K562 (cell line): ENCODE measurements around the gene TMEM121B. TPM values are rescaled to one million over a fixed set of nuclear protein-coding genes. Genes with fewer than 3 reads are reported as not detected.

Experiments
- CBFA2T2 ChIP-seq: fragments of 450-650 bp; conservative IDR thresholded peaks from 2 replicates; pipeline ENCODE4 v1.6.1; 2017; ENCODE audit warnings: mild to moderate bottlenecking
- CEBPB ChIP-seq: fragments of 450-650 bp; IDR thresholded peaks from 2 replicates; pipeline ENCODE4 v1.6.1; 2016; ENCODE audit warnings: missing genetic modification characterization, missing compliant biosample characterization
- CEBPG ChIP-seq, 3 experiments: fragments of 200-800 bp in 1 of 3; sonication (Bioruptor generic) in 1 of 3; sonication (generic) in 1 of 3; formaldehyde crosslinking in 1 of 3; IDR thresholded peaks in 2 of 3; conservative IDR thresholded peaks in 1 of 3; 2 replicates each; pipeline versions ENCODE4 v1.6.1 to v1.8.0; 2016 to 2022; ENCODE audit warnings: missing compliant biosample characterization in 2 of 3, missing genetic modification characterization in 2 of 3, mild to moderate bottlenecking in 1 of 3, missing genetic modification reagents in 1 of 3
- DPF2 ChIP-seq: fragments of 450-650 bp; IDR thresholded peaks from 2 replicates; pipeline ENCODE4 v1.6.1; 2016
- ELK3 ChIP-seq: fragments of 450-650 bp; formaldehyde crosslinking; IDR thresholded peaks from 2 replicates; pipeline ENCODE4 v1.4.0; 2020; ENCODE audit warnings: mild to moderate bottlenecking
- EP300 ChIP-seq: IDR thresholded peaks from 2 replicates; pipeline ENCODE4 v1.6.1; 2012; ENCODE audit warnings: low read length, improper control_type of control experiment
- ETV1 ChIP-seq: fragments of 450-650 bp; conservative IDR thresholded peaks from 2 replicates; pipeline ENCODE4 v1.6.1; 2016; ENCODE audit warnings: missing genetic modification characterization, control low read depth, low read depth, missing compliant biosample characterization
- GTF2B ChIP-seq: IDR thresholded peaks from 2 replicates; pipeline ENCODE4 v1.6.1; 2011; ENCODE audit not compliant: insufficient read length; ENCODE audit errors: extremely low read depth
- HDGF ChIP-seq: fragments of 450-650 bp; IDR thresholded peaks from 2 replicates; pipeline ENCODE4 v1.6.1; 2016
- HOXB6 ChIP-seq: fragments of 250-450 bp; sonication (Bioruptor Pico); IDR thresholded peaks from 2 replicates; pipeline ENCODE4 v1.5.1; 2022; ENCODE audit warnings: mild to moderate bottlenecking, borderline replicate concordance
- KDM2B ChIP-seq: fragments of 250-450 bp; sonication (Bioruptor Pico); IDR thresholded peaks from 2 replicates; pipeline ENCODE4 v1.8.0; 2021; ENCODE audit warnings: mild to moderate bottlenecking, moderate library complexity
- KLF10 ChIP-seq: fragments of 250-450 bp; sonication (Bioruptor Pico); IDR thresholded peaks from 2 replicates; pipeline ENCODE4 v1.6.1; 2021; ENCODE audit warnings: matching md5 sums
- KLF6 ChIP-seq: fragments of 250-450 bp; sonication (Bioruptor Pico); IDR thresholded peaks from 2 replicates; pipeline ENCODE4 v1.4.0; 2020; ENCODE audit warnings: mild to moderate bottlenecking, moderate library complexity, borderline replicate concordance
- MAFK ChIP-seq: IDR thresholded peaks from 2 replicates; pipeline ENCODE4 v1.6.1; 2011; ENCODE audit warnings: low read length, improper control_type of control experiment
- MLX ChIP-seq, 2 experiments: fragments of 450-650 bp in 1 of 2; sonication (generic) in 1 of 2; formaldehyde crosslinking; conservative IDR thresholded peaks; 2 replicates each; pipeline versions ENCODE4 v1.4.0 to v1.8.1; 2020 to 2022; ENCODE audit warnings: mild to moderate bottlenecking in 1 of 2, missing genetic modification reagents in 1 of 2
- MTF1 ChIP-seq: fragments of 250-450 bp; sonication (Bioruptor Pico); IDR thresholded peaks from 2 replicates; pipeline ENCODE4 v1.9.0; 2021; ENCODE audit warnings: moderate library complexity, mild to moderate bottlenecking, inconsistent platforms, borderline replicate concordance
- OTX1 ChIP-seq: fragments of 450-650 bp; formaldehyde crosslinking; IDR thresholded peaks from 2 replicates; pipeline ENCODE4 v1.4.0; 2022; ENCODE audit warnings: mild to moderate bottlenecking
- TAF7 ChIP-seq: fragments of 450-650 bp; IDR thresholded peaks from 2 replicates; pipeline ENCODE4 v1.6.1; 2016; ENCODE audit warnings: missing genetic modification characterization, missing compliant biosample characterization
- THAP7 ChIP-seq: fragments of 250-450 bp; sonication (Bioruptor Pico); IDR thresholded peaks from 2 replicates; pipeline ENCODE4 v1.5.0; 2021
- ZC3H4 ChIP-seq: sonication (generic); formaldehyde crosslinking; IDR thresholded peaks from 2 replicates; pipeline ENCODE4 v1.9.0; 2021; ENCODE audit warnings: missing genetic modification reagents, borderline replicate concordance
- ZNF134 ChIP-seq: fragments of 250-450 bp; sonication (Bioruptor Pico); conservative IDR thresholded peaks from 2 replicates; pipeline ENCODE4 v1.4.0; 2020
- ZNF197 ChIP-seq: fragments of 200-800 bp; sonication (Bioruptor generic); IDR thresholded peaks from 2 replicates; pipeline ENCODE4 v1.6.1; 2016; ENCODE audit warnings: low read depth, missing genetic modification characterization, missing compliant biosample characterization
- ZNF444 ChIP-seq: fragments of 250-450 bp; sonication (Bioruptor Pico); IDR thresholded peaks from 2 replicates; pipeline ENCODE4 v1.4.0; 2020; ENCODE audit warnings: mild to moderate bottlenecking, moderate library complexity
- ZNF639 ChIP-seq, 2 experiments: fragments of 200-800 bp in 1 of 2; sonication (Bioruptor generic) in 1 of 2; sonication (generic) in 1 of 2; formaldehyde crosslinking in 1 of 2; IDR thresholded peaks in 1 of 2; conservative IDR thresholded peaks in 1 of 2; 2 replicates each; pipeline versions ENCODE4 v1.5.0 to v1.6.1; 2016 to 2020; ENCODE audit warnings: missing compliant biosample characterization in 1 of 2, missing genetic modification characterization in 1 of 2, missing genetic modification reagents in 1 of 2
- polyA plus RNA-seq, 8 experiments: library from polyadenylated mRNA; depleted of rRNA in 4 of 8; stranded (reverse) in 5 of 8; unstranded in 3 of 8; fragments of >200 nt; fragmentation: Nextera tagmentation in 2 of 8; fragmentation: Illumina TruSeq in 1 of 8; extraction: Ambion mirVana in 2 of 8; extraction: Trizol in 1 of 8; gene quantifications; 2 replicates each; pipeline versions ENCODE4 v1.2.1 to v1.2.3, GENCODE V29; 2011 to 2014; ENCODE audit warnings: inconsistent platforms in 1 of 8, missing spikeins in 1 of 8
- total RNA-seq, 7 experiments: library from RNA; depleted of rRNA in 6 of 7; stranded (reverse); fragments of >200 nt in 6 of 7; fragmentation: Illumina TruSeq in 2 of 7; extraction: Trizol in 2 of 7; gene quantifications; 2 replicates each; pipeline versions ENCODE4 v1.2.1 to v1.2.3, GENCODE V29; 2011 to 2021; ENCODE audit warnings: low replicate concordance in 1 of 7

TMEM121B gene
- total and polyA plus RNA-seq, 9 of the 15 experiments (the other 6 are each of a cell fraction or from before 2014, with no cell fraction given): 0.03 to 0.07 (median 0.03) TPM; not detected in 6

- TF ChIP-seq KLF6: peak; percentile 66; the same call in 1 of the 2 replicates
- no peak for TF ChIP-seq OTX1 (CRISPR knock-in tag)
- TF ChIP-seq ZC3H4 (CRISPR knock-in tag): no peak
- no peak for TF ChIP-seq DPF2
- TF ChIP-seq HDGF: no peak
- TF ChIP-seq CEBPG (CRISPR knock-in tag; IDR thresholded peaks at IDR 0.05): no peak
- peak; percentile 45 to 61; a peak in 3 of 4 replicates for TF ChIP-seq CEBPG (tag; conservative IDR thresholded peaks at IDR 0.05 in 1 of 2, IDR thresholded peaks at IDR 0.05 in 1 of 2)
- no peak for TF ChIP-seq ZNF639 (CRISPR knock-in tag; conservative IDR thresholded peaks at IDR 0.05 in 1 of 2, IDR thresholded peaks at IDR 0.05 in 1 of 2)
- no peak for TF ChIP-seq HOXB6
- peak; percentile 22; the same call in 1 of the 2 replicates for TF ChIP-seq EP300
- peak; percentile 87 for TF ChIP-seq CEBPB (tag)
- TF ChIP-seq KDM2B: no peak
- no peak for TF ChIP-seq TAF7
- TF ChIP-seq ZNF197 (CRISPR knock-in tag): no peak
- TF ChIP-seq ELK3: no peak
- no peak for TF ChIP-seq MAFK
- TF ChIP-seq MTF1 (CRISPR knock-in tag): no peak
- no peak for TF ChIP-seq ZNF134
- peak; percentile 92 for TF ChIP-seq ETV1 (tag)
- no peak for TF ChIP-seq MLX (CRISPR knock-in tag; conservative IDR thresholded peaks at IDR 0.05)
- TF ChIP-seq CBFA2T2: peak; percentile 20; the same call in 1 of the 2 replicates
- no peak for TF ChIP-seq KLF10
- no peak for TF ChIP-seq THAP7 (CRISPR knock-in tag)
- no peak for TF ChIP-seq ZNF444 (CRISPR knock-in tag)
- TF ChIP-seq GTF2B: no peak
Measured at GRCh38 chr22:17098379-17098819, 22.8 kb downstream of the TMEM121B start (continued).
